Measurements from ENCODE around the gene GALNT17.

Gene GALNT17

GRCh38 chr7:71155236-71155635, 23.3 kb downstream of the GALNT17 start:
- ChIA-PET CTCF (no interaction called here), POLR2A (no interaction called here)
- TF ChIP-seq CTBP1 (IDR thresholded peaks at IDR 0.05; ENCODE audit: borderline replicate concordance) (no peak), SUZ12 (IDR thresholded peaks at IDR 0.05) (no peak), BHLHE40 (IDR thresholded peaks at IDR 0.05; ENCODE audit: borderline replicate concordance) (no peak), NFRKB (IDR thresholded peaks at IDR 0.05) (no peak), PKNOX1 (IDR thresholded peaks at IDR 0.05) (no peak), FOXK2 (IDR thresholded peaks at IDR 0.05) (no peak), ZNF384 (IDR thresholded peaks at IDR 0.05) (no peak), FOXA1 (IDR thresholded peaks at IDR 0.05) (no peak)
- no peak for DNase-seq (ENCODE audit: extremely low spot score)

- POLR2A ChIA-PET, result no interaction called here
- no peak for DNase-seq (ENCODE audit: extremely low spot score)
- no peak for TF ChIP-seq ZNF384 (IDR thresholded peaks at IDR 0.05)
- no peak for TF ChIP-seq FOXA1 (IDR thresholded peaks at IDR 0.05)
- TF ChIP-seq L3MBTL2 (conservative IDR thresholded peaks at IDR 0.05), result no peak
- TF ChIP-seq BHLHE40 (IDR thresholded peaks at IDR 0.05; ENCODE audit: borderline replicate concordance), result no peak
- no peak for TF ChIP-seq NFRKB (IDR thresholded peaks at IDR 0.05)
- TF ChIP-seq FOXM1 (IDR thresholded peaks at IDR 0.05; ENCODE audit: borderline replicate concordance), result no peak
- no peak for TF ChIP-seq FOXK2 (IDR thresholded peaks at IDR 0.05)
- no peak for TF ChIP-seq TARDBP (IDR thresholded peaks at IDR 0.05)
- no peak for TF ChIP-seq PKNOX1 (IDR thresholded peaks at IDR 0.05)
- no peak for TF ChIP-seq CTBP1 (IDR thresholded peaks at IDR 0.05; ENCODE audit: borderline replicate concordance)
- TF ChIP-seq SP1 (IDR thresholded peaks at IDR 0.05), result no peak
- CTCF ChIA-PET, result no interaction called here
These were observed 25.8 kb downstream of the GALNT17 start for GRCh38 chr7:71157757-71158156.

- TF ChIP-seq CTBP1 (IDR thresholded peaks at IDR 0.05; ENCODE audit: borderline replicate concordance), result no peak
- no peak for TF ChIP-seq SP1 (IDR thresholded peaks at IDR 0.05)
- TF ChIP-seq FOXK2 (IDR thresholded peaks at IDR 0.05), result no peak
- no peak for TF ChIP-seq FOXA1 (IDR thresholded peaks at IDR 0.05)
- TF ChIP-seq FOXM1 (IDR thresholded peaks at IDR 0.05; ENCODE audit: borderline replicate concordance), result no peak
- no peak for TF ChIP-seq TARDBP (IDR thresholded peaks at IDR 0.05)
- TF ChIP-seq HDGF (IDR thresholded peaks at IDR 0.05; ENCODE audit: borderline replicate concordance), result no peak
- no peak for TF ChIP-seq LEF1 (IDR thresholded peaks at IDR 0.05; ENCODE audit: borderline replicate concordance)
- no peak for TF ChIP-seq ARNT (IDR thresholded peaks at IDR 0.05)
- TF ChIP-seq ZNF384 (IDR thresholded peaks at IDR 0.05), result no peak
- TF ChIP-seq NFRKB (IDR thresholded peaks at IDR 0.05), result no peak
- TF ChIP-seq L3MBTL2 (conservative IDR thresholded peaks at IDR 0.05), result no peak
- no peak for DNase-seq (ENCODE audit: extremely low spot score)
- ChIA-PET POLR2A (no interaction called here), CTCF (no interaction called here)
These were observed 33.8 kb downstream of the GALNT17 start for GRCh38 chr7:71165708-71166107.

- TF ChIP-seq SP1 (IDR thresholded peaks at IDR 0.05) (no peak), PKNOX1 (IDR thresholded peaks at IDR 0.05) (no peak), BHLHE40 (IDR thresholded peaks at IDR 0.05; ENCODE audit: borderline replicate concordance) (no peak), FOXA1 (IDR thresholded peaks at IDR 0.05) (no peak), CTBP1 (IDR thresholded peaks at IDR 0.05; ENCODE audit: borderline replicate concordance) (no peak), L3MBTL2 (conservative IDR thresholded peaks at IDR 0.05) (no peak), TARDBP (IDR thresholded peaks at IDR 0.05) (no peak), HDGF (IDR thresholded peaks at IDR 0.05; ENCODE audit: borderline replicate concordance) (no peak), ELF4 (IDR thresholded peaks at IDR 0.05) (no peak), FOXK2 (IDR thresholded peaks at IDR 0.05) (no peak), FOXM1 (IDR thresholded peaks at IDR 0.05; ENCODE audit: borderline replicate concordance) (no peak), LEF1 (IDR thresholded peaks at IDR 0.05; ENCODE audit: borderline replicate concordance) (no peak), SUZ12 (IDR thresholded peaks at IDR 0.05) (no peak), ARNT (IDR thresholded peaks at IDR 0.05) (no peak), NFRKB (IDR thresholded peaks at IDR 0.05) (no peak), ZNF384 (IDR thresholded peaks at IDR 0.05) (no peak)
- ChIA-PET CTCF (no interaction called here), POLR2A (no interaction called here)
- no peak for DNase-seq (ENCODE audit: extremely low spot score)
These were observed 39.5 kb downstream of the GALNT17 start for GRCh38 chr7:71171476-71171875.

GRCh38 chr7:71173955-71174354, 42.0 kb downstream of the GALNT17 start:
- ChIA-PET POLR2A (no interaction called here), CTCF (no interaction called here)
- TF ChIP-seq BHLHE40 (IDR thresholded peaks at IDR 0.05; ENCODE audit: borderline replicate concordance) (no peak), ZNF384 (IDR thresholded peaks at IDR 0.05) (no peak), NFRKB (IDR thresholded peaks at IDR 0.05) (no peak), L3MBTL2 (conservative IDR thresholded peaks at IDR 0.05) (no peak), LEF1 (IDR thresholded peaks at IDR 0.05; ENCODE audit: borderline replicate concordance) (no peak), FOXA1 (IDR thresholded peaks at IDR 0.05) (no peak), CTBP1 (IDR thresholded peaks at IDR 0.05; ENCODE audit: borderline replicate concordance) (no peak), SP1 (IDR thresholded peaks at IDR 0.05) (no peak), FOXK2 (IDR thresholded peaks at IDR 0.05) (no peak), FOXM1 (IDR thresholded peaks at IDR 0.05; ENCODE audit: borderline replicate concordance) (no peak), ELF4 (IDR thresholded peaks at IDR 0.05) (no peak), HDGF (IDR thresholded peaks at IDR 0.05; ENCODE audit: borderline replicate concordance) (no peak), SUZ12 (IDR thresholded peaks at IDR 0.05) (no peak), TARDBP (IDR thresholded peaks at IDR 0.05) (no peak), PKNOX1 (IDR thresholded peaks at IDR 0.05) (no peak), ARNT (IDR thresholded peaks at IDR 0.05) (no peak)
- DNase-seq (ENCODE audit: extremely low spot score), result no peak
